IPS-18a (cell line): ENCODE measurements around the gene GRIN1.
"Not testable (repeated sequence)": the region's sequence is repeated elsewhere in the genome, so short reads cannot be mapped to it uniquely, and the experiment has no call there.

Experiments
- H3K27ac ChIP-seq: one replicate; pipeline ENCODE4 v1.5.1; 2013; ENCODE audit warnings: low read length
- H3K27me3 ChIP-seq: one replicate; pipeline ENCODE4 v1.6.1; 2013; ENCODE audit warnings: mild to moderate bottlenecking, low read length; ENCODE audit not compliant: control insufficient read depth, insufficient read depth
- H3K36me3 ChIP-seq: one replicate; pipeline ENCODE4 v1.6.1; 2013; ENCODE audit warnings: low read depth, low read length; ENCODE audit not compliant: control insufficient read depth
- H3K4me1 ChIP-seq: one replicate; pipeline ENCODE4 v1.6.1; 2013; ENCODE audit warnings: low read depth, low read length; ENCODE audit not compliant: control insufficient read depth
- H3K4me3 ChIP-seq: one replicate; pipeline ENCODE4 v1.5.1; 2013; ENCODE audit warnings: low read length
- H3K9ac ChIP-seq: one replicate; pipeline ENCODE4 v1.6.1; 2013; ENCODE audit warnings: mild to moderate bottlenecking, low read length, moderate library complexity
- H3K9me3 ChIP-seq: one replicate; pipeline ENCODE4 v1.6.1; 2013; ENCODE audit warnings: low read depth, low read length; ENCODE audit not compliant: control insufficient read depth

GRIN1 gene

GRCh38 chr9:137123952-137124462 is 14.9 kb upstream of the GRIN1 start:
- not testable (repeated sequence) for H3K27me3 ChIP-seq, H3K27ac ChIP-seq, H3K4me1 ChIP-seq, H3K36me3 ChIP-seq, H3K4me3 ChIP-seq, H3K9me3 ChIP-seq, H3K9ac ChIP-seq

- Histone ChIP-seq H3K9me3 (no peaks in the 10 kb centered on the region), H3K4me3 (no peak overlapping the region), H3K27me3 (peaks cover 23% of the 10 kb centered on the region), H3K4me1 (peaks cover 5% of the 10 kb centered on the region), H3K9ac (no peak overlapping the region), H3K27ac (no peak overlapping the region), H3K36me3 (no peaks in the 10 kb centered on the region)
Observed at GRCh38 chr9:137126786-137127185, 12.2 kb upstream of the GRIN1 start.

- Histone ChIP-seq H3K4me3 (no peak overlapping the region), H3K36me3 (no peaks in the 10 kb centered on the region), H3K9ac (no peak overlapping the region), H3K4me1 (peaks cover 5% of the 10 kb centered on the region), H3K27me3 (peaks cover 28% of the 10 kb centered on the region), H3K27ac (no peak overlapping the region), H3K9me3 (no peaks in the 10 kb centered on the region)
Observed at GRCh38 chr9:137127301-137128157, 11.4 kb upstream of the GRIN1 start.

GRCh38 chr9:137128158-137128861 is 10.6 kb upstream of the GRIN1 start:
- Histone ChIP-seq H3K9me3 (no peaks in the 10 kb centered on the region), H3K27ac (no peak overlapping the region)

GRCh38 chr9:137128862-137129455 is 10.0 kb upstream of the GRIN1 start:
- Histone ChIP-seq H3K9ac (peak overlapping the region; percentile 58), H3K36me3 (no peaks in the 10 kb centered on the region), H3K27me3 (peaks cover 35% of the 10 kb centered on the region), H3K4me1 (peaks cover 5% of the 10 kb centered on the region), H3K9me3 (no peaks in the 10 kb centered on the region), H3K27ac (no peak overlapping the region), H3K4me3 (peak overlapping the region; percentile 72)

More at GRCh38 chr9:137128158-137128861, 10.6 kb upstream of the GRIN1 start:
- Histone ChIP-seq H3K27me3 (peaks cover 34% of the 10 kb centered on the region), H3K9ac (peak overlapping the region; percentile 58), H3K4me1 (peaks cover 5% of the 10 kb centered on the region), H3K4me3 (peak overlapping the region; percentile 72), H3K36me3 (no peaks in the 10 kb centered on the region)

GRCh38 chr9:137129456-137130175 is 9.3 kb upstream of the GRIN1 start:
- no peaks in the 10 kb centered on the region for H3K9me3 ChIP-seq
- peak overlapping the region; percentile 58 for H3K9ac ChIP-seq
- H3K4me3 ChIP-seq: peak overlapping the region; percentile 72
- H3K27me3 ChIP-seq: peaks cover 35% of the 10 kb centered on the region
- no peaks in the 10 kb centered on the region for H3K36me3 ChIP-seq
- H3K4me1 ChIP-seq: peaks cover 5% of the 10 kb centered on the region
- H3K27ac ChIP-seq: no peak overlapping the region

- H3K27ac ChIP-seq: no peak overlapping the region
- peak overlapping the region; percentile 72 for H3K4me3 ChIP-seq
- peak overlapping the region; percentile 58 for H3K9ac ChIP-seq
- peaks cover 40% of the 10 kb centered on the region for H3K27me3 ChIP-seq
- no peaks in the 10 kb centered on the region for H3K36me3 ChIP-seq
- H3K4me1 ChIP-seq: peaks cover 5% of the 10 kb centered on the region
- no peaks in the 10 kb centered on the region for H3K9me3 ChIP-seq
Observed at GRCh38 chr9:137130176-137130755, 8.7 kb upstream of the GRIN1 start.

- no peaks in the 10 kb centered on the region for H3K4me1 ChIP-seq
- H3K36me3 ChIP-seq: no peaks in the 10 kb centered on the region
- H3K27me3 ChIP-seq: peaks cover 68% of the 10 kb centered on the region
- no peak overlapping the region for H3K27ac ChIP-seq
- H3K9me3 ChIP-seq: no peaks in the 10 kb centered on the region
- no peak overlapping the region for H3K4me3 ChIP-seq
- H3K9ac ChIP-seq: no peak overlapping the region
Observed at GRCh38 chr9:137134191-137134590, 4.8 kb upstream of the GRIN1 start.

- H3K9ac ChIP-seq, H3K27ac ChIP-seq, H3K4me1 ChIP-seq, H3K36me3 ChIP-seq, H3K4me3 ChIP-seq, H3K9me3 ChIP-seq: not testable (repeated sequence)
- peaks cover 77% of the 10 kb centered on the region for H3K27me3 ChIP-seq
Observed at GRCh38 chr9:137135154-137135553, 3.8 kb upstream of the GRIN1 start.

- Histone ChIP-seq H3K4me1 (no peaks in the 10 kb centered on the region), H3K27ac (no peak overlapping the region), H3K27me3 (peaks cover 77% of the 10 kb centered on the region)
Observed at GRCh38 chr9:137136261-137136880, 2.6 kb upstream of the GRIN1 start.

More at GRCh38 chr9:137136261-137136880, 2.6 kb upstream of the GRIN1 start:
- Histone ChIP-seq H3K4me3 (no peak overlapping the region), H3K9me3 (no peaks in the 10 kb centered on the region), H3K36me3 (no peaks in the 10 kb centered on the region), H3K9ac (no peak overlapping the region)
